GM21526 (cell line): ENCODE results near the gene COL15A1.
A peak's percentile ranks its signal among the peaks of the same experiment; 100 is the strongest.

Experiments used
- ATAC-seq: cut with Tn5 transposase; IDR thresholded peaks from one replicate; pipeline ENCODE4 v1.9.1; 2021; ENCODE audit warnings: moderate library complexity; ENCODE audit not compliant: unreplicated experiment, low FRiP score

COL15A1 gene

GRCh38 chr9:99101812-99102211 lies 158.1 kb downstream of the COL15A1 start:
- ATAC-seq: no peak

DNA sequence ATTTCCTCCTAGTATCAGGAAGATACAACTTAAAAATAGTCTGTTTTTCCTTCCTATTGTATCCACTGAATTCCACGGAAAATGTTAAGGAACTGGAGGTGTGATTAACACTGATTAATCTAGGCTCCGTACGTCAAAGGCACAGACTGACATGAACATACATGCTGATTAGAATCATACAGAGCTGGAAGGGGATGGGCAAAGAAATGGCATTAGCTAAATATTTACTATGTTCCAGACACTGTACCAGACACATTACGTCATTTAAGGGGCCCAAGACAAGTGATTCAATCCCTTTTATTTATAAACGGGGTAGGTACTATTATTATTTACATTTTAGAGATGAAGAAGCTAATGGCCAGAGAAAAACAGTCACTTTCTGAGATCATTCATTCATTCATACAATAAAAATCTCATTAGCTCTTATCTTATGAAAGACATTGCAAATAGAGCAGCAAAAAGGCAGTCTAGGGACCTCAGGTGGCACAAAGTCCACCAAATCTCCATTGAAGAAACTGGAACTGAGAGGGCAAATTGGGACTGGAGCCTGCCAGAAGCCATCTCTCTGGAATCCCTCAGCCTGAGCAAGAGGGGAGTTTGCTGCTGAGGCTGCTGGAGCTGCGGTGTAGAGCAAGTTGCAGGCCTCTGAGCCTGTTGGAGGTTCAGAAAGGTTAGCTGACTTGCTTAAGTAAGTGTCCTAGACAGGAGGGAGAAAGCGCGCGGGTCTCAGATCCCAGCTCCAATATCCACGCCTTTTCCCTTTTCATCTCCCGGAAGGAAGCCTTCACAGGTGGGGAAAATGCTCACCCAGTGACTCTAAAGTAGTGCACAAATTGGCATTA lies 159.6 kb downstream of the COL15A1 start:
- no peak for ATAC-seq

GRCh38 chr9:99103901-99104458 lies 160.3 kb downstream of the COL15A1 start:
- no peak for ATAC-seq

- peak; percentile 84 for ATAC-seq
These were observed 160.9 kb downstream of the COL15A1 start, which contains the start of gene TGFBR1 for GRCh38 chr9:99104459-99105151. Gene TGFBR1, plus strand, starts transcription at chr9:99105113. Its CDS starts 93 bp downstream, at chr9:99105206.

DNA sequence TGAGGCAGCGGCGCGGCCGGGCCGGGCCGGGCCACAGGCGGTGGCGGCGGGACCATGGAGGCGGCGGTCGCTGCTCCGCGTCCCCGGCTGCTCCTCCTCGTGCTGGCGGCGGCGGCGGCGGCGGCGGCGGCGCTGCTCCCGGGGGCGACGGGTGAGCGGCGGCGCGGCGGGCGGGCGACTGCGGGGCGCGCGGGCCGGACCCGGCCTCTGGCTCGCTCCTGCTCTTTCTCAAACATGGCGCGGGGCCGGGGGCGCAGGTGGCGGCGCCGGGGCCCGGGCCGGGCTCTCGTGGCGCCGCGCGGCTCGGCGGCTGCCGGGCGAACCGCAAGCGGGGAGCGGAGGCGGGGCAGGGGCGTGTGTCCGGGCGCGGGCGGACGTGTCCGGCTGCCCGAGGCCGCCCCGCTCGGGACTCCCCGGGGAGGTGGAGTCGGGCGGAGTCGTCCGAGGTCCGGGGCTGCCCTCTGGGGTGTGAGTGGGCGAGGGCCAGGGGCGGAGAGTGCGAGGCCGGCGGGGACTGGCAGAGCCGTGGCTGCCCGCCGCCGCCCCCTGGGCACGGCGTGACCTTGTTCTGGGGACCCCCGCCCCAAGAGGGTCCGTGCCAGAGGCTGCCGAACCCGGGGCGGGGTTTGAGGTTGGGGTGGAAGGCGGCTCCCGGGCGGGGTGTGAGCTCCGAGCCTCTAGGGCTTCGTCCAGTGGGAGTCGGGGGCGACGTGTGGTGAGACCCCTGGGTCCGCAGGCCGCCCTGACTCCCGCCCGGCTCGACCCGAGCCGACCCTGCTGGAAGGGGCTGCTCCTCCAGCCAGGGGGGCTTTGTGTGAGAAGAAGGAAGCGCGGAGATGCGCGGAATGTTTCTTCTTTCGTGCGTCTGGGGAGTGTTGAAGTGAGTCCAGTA lies 161.7 kb downstream of the COL15A1 start:
- peak; percentile 40 for ATAC-seq

GRCh38 chr9:99106044-99106375 lies 162.3 kb downstream of the COL15A1 start:
- no peak for ATAC-seq

DNA sequence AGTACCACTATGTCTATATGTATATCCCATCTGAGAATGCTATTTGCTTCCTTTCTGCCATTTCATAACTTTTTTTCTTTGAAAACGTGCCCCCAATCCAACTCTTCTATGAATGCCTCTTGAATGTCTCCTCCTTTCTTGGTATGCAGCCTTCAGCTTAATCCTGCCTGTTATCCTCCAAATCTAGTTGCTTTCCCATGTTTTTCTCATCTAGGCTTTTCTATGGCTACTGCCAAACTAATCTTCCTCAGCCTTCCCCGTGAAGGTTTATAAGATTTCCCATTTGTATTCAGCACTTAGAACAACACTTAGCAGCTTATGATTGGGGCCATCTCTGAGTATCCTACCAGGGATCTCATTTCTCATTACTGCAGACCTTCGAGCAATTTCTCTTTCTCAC lies 163.7 kb downstream of the COL15A1 start:
- ATAC-seq: no peak

DNA sequence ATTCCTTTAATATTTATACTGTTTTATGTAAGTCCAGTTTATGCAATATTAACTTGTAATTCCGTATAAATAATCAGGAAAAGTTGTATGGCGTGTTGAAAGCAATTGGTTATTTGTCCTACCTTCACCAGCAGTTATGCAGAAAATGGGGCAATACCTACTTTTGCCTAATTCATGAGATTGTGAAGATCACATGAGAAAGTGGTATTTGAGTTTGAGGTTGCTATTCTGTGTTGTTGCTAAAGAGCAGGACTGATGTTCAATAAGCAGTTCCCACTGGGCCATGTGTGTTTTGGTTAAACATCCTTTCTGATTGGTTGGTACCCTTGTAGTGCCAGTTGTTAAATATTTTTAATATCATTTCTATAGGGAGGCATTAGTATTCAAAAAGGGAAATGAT lies 164.4 kb downstream of the COL15A1 start:
- ATAC-seq: no peak

GRCh38 chr9:99109522-99109921 lies 165.8 kb downstream of the COL15A1 start:
- ATAC-seq: no peak

DNA sequence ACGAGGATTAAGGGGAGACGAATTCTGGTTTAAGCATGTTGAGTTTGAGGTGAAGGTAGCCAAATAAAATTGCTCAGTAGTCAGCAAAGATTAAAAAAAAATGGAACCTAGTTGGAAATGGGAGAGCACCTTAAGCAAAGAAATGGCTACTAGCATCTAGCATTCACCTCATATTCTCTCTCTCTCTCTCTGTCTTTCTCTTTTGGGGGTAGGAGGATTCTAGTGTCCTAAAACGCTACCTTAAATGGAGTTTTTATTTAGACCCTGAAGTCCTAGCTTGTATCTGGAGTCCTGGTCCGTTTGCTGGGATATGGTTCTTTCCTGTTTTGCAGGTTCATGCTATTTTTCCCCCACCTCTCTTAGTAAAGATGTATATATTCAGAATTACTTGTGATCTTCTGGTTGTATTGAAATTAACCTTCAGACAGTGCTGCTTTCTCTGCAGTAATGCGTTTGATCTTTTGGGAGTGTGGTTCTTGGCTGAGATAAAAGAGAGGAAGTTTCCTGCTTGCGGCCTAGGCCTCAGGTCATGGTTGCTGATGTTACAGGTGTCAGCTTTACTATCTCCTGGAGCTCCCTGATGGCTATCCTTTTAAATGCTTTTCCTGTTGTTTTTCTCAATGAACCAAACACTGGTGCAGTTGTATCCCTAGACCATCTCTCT lies 169.2 kb downstream of the COL15A1 start:
- ATAC-seq: no peak

DNA sequence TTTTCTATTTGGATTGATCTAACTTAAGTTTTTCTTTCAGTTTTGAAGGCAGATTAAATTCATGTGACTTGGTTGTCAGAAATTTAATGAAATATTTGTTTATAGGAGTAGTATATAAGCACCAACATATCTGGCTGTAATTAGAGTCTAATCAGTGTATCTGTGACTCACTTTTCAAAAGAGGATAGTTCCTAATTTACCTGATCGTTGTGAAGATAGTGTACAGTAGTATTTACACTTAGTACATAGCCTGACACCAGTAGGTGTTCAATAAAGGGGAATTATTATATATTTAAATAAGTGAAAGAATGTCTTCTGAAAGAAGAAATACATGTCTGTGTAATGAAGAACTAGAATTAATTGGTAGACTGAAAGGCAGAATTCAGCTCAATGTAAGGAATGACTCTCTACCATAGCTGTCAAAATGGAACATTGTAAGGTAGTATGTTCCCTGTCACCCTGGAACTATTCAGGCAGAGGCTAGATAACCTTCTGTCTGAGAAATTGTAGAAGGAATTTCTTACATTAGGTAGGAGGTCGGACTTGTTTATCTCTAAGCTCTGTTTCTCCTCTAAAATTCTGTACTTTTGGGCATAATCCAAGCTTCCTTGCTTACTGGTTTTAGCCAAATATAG lies 169.8 kb downstream of the COL15A1 start:
- ATAC-seq: no peak

DNA sequence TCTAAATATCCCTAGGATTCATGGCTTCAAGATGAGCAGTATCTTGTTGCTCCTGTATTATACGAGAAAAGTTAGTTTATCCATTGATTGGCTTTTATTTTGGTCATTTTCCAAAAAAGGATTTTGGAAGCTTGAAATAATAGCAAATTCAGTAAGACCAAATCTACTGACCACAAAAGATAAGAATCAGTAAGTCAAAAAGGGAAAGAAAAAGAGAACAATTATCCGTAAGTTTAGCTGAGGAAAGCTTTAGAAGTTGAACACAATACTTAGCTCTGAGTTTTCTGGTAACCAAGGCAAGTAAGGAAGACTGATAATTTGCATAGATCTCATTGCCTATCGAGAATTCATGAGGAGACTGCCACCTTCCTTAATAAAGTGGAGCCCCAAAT lies 170.3 kb downstream of the COL15A1 start:
- ATAC-seq: no peak

DNA sequence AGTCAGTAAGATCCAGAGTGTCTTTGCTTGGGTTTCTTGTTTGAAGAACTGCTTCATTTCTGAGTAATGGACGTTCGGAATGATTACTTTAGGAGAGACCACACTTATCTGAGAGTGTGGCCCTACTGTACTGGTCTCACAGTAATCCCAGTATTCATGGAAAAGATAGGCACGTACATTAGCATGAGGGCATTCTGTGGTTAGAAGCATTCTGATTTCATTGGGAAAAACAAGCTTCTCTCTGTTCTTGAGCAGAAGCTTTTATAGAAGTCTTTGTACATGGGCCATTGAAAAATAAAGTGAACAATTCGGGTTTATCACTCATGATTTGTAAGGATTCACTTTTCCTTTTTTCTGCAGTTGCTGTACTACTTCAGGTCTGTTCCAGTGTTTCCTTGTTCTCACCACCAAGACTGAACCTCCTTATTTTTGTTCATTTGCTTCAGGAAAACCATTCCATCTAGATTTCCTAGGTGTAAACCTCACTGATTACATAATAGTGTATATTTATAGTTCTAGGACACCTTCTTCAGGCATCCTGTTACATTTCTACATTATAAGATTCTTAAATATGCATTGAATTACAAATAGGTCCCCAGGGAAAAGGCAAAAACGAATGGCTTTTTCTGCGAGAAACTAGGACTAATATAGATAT lies 171.3 kb downstream of the COL15A1 start:
- ATAC-seq: no peak

DNA sequence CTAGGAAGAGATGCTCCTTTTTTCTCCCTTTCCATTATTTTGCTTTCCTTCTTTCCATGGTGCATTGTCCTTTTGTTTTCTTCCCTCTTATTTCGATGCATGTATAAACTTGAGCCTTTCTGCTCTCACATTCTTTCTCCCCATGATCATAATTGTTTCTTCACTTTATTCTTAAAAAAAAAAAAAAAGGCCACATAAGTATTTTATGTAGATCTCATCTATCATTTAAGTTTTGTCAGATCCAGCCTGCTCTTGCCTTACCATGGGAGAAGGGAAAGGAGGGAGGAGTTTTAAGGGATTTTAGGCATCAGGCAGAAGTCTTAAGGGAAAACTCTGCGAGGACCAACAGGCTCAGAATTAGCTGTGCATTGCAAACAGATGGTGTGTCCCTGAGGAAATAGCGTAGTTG lies 172.3 kb downstream of the COL15A1 start:
- ATAC-seq: no peak

- peak; percentile 97 for ATAC-seq
These were observed 175.2 kb downstream of the COL15A1 start for GRCh38 chr9:99118782-99119466.

DNA sequence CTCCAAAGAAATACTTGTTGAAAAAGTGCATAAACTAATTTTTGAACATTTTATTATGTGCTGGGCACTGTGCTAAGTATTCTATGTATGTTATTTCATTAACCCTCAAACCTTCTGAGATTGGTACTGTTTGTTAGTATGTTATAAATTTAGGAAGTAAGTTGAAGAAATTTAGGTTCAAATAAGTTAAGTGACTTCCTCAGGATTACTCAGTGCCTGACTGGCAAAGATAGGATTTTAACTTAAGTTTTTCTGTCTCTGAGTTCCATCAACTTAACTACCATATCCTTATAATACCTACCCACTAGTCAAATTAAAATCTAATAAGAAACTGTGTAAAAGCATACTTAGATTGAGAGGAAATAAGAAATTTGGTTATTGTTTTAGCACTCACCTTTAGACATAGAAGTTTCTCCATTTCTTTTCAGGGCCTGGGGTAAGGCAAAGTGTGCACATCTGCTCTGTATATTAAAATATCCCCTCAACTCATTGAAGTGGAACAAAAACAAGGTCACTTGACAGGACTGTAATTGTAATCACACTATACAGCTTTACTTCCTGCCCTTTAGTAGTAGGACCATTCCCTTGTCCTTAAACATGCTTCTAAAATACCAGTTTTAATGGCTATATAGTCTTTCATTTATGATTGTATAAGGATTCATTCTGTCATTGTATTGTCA lies 176.4 kb downstream of the COL15A1 start:
- no peak for ATAC-seq
